Upper lobe of left lung (tissue), 6 donors: ENCODE measurements around the gene CRYBB3. TPM values are rescaled to one million over a fixed set of nuclear protein-coding genes. Genes with fewer than 3 reads are reported as not detected.
A peak's percentile ranks its signal among the peaks of the same experiment; 100 is the strongest.

Experiments used
- ATAC-seq, 2 donors: fragments of 200-7000 bp; cut with Tn5 transposase; one replicate each; pipeline ENCODE4 v1.9.1; 2022; ENCODE audit warnings: mild to moderate bottlenecking in 2 of 2, moderate library complexity in 2 of 2; ENCODE audit not compliant: low FRiP score in 2 of 2
- DNase-seq, 2 donors: peaks; one replicate each; pipeline ENCODE4 v3.0.0-alpha.2; 2019 to 2020
- H3K27ac ChIP-seq, 4 donors: fragments of 200-600 bp; sonication (generic); one replicate each; pipeline ENCODE4 v1.5.1; 2016 to 2019
- H3K27me3 ChIP-seq, 4 donors: fragments of 200-600 bp; sonication (generic); one replicate each; pipeline ENCODE4 v1.5.1; 2017 to 2019
- H3K36me3 ChIP-seq, 4 donors: fragments of 200-600 bp; sonication (generic); one replicate each; pipeline ENCODE4 v1.5.1; 2016 to 2019
- H3K4me1 ChIP-seq, 4 donors: fragments of 200-600 bp; sonication (generic); one replicate each; pipeline ENCODE4 v1.5.1; 2018 to 2019
- H3K4me3 ChIP-seq, 4 donors: fragments of 200-600 bp; sonication (generic); one replicate each; pipeline ENCODE4 v1.5.1; 2017 to 2019; ENCODE audit warnings: mild to moderate bottlenecking in 2 of 4, moderate library complexity in 1 of 4
- H3K9me3 ChIP-seq, 4 donors: fragments of 200-600 bp; sonication (generic); one replicate each; pipeline ENCODE4 v1.5.1; 2018 to 2019
- EP300 ChIP-seq, 4 donors: sonication (generic); formaldehyde crosslinking; IDR thresholded peaks; one replicate each; pipeline ENCODE4 v1.5.1; 2017; ENCODE audit warnings: antibody characterized with exemption in 4 of 4, control low read depth in 2 of 4
- POLR2A ChIP-seq, 4 donors: fragments of 450-650 bp; IDR thresholded peaks; one replicate each; pipeline ENCODE4 v1.5.1; 2016 to 2017; ENCODE audit warnings: antibody characterized with exemption in 4 of 4, mild to moderate bottlenecking in 2 of 4
- POLR2AphosphoS5 ChIP-seq, 2 donors: sonication (generic); formaldehyde crosslinking; IDR thresholded peaks; one replicate each; pipeline ENCODE4 v1.5.1; 2017; ENCODE audit warnings: antibody characterized with exemption in 2 of 2
- whole genome bisulfite sequencing, 2 donors: methylation state at CpG; one replicate each; pipeline ENCODE4 v1.1.5; 2017 to 2018; 5-methylcytosine and 5-hydroxymethylcytosine counted together
- total RNA-seq, 6 donors: library from RNA; depleted of rRNA in 4 of 6; stranded (reverse); fragments of >200 nt in 4 of 6; gene quantifications; one replicate each; pipeline versions ENCODE4 v1.1.0 to v1.2.1, GENCODE V29; 2016 to 2021
- TF ChIP-seq, protein P1 (sequence below), 6 experiments: fragments of 450-650 bp in 4 of 6; fragments of 200-600 bp in 2 of 6; sonication (generic) in 2 of 6; IDR thresholded peaks; one replicate each; pipeline ENCODE4 v1.5.1; 2016 to 2019; ENCODE audit warnings: antibody characterized with exemption in 6 of 6
- donor health status: DM: no; HTN: no; CAD: no; lungs with moderate emphysema.
- donor health status: DM: no; HTN: yes; CAD: no; lungs with severe emphysema.

The CRYBB3 gene
- total RNA-seq, 6 donors from 2014 or later: 0.26 to 0.61 TPM; not detected in 4

DNA sequence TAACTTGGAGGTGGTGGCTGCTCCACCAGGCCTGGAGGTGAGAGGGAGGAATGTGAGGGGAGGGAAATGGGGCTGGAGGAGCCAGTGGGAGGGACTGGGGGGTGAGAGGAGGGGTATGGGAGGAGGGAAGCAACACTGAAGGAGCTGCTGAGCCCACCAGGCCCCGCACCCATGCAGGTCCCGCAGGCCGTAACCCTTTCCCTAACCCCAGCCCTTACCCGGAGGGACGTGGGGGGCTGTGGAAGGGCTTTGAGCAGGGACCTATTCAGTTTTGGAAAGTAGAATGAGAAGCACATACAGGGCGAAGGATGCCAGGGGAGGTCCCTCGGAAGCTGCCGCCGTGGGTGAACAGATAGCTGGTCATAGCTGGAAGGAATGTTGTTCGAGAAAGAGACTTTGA lies 33.9 kb upstream of the CRYBB3 start:
- TF ChIP-seq EP300 (IDR thresholded peaks at IDR 0.05): no peak
- TF ChIP-seq, protein P1, sequence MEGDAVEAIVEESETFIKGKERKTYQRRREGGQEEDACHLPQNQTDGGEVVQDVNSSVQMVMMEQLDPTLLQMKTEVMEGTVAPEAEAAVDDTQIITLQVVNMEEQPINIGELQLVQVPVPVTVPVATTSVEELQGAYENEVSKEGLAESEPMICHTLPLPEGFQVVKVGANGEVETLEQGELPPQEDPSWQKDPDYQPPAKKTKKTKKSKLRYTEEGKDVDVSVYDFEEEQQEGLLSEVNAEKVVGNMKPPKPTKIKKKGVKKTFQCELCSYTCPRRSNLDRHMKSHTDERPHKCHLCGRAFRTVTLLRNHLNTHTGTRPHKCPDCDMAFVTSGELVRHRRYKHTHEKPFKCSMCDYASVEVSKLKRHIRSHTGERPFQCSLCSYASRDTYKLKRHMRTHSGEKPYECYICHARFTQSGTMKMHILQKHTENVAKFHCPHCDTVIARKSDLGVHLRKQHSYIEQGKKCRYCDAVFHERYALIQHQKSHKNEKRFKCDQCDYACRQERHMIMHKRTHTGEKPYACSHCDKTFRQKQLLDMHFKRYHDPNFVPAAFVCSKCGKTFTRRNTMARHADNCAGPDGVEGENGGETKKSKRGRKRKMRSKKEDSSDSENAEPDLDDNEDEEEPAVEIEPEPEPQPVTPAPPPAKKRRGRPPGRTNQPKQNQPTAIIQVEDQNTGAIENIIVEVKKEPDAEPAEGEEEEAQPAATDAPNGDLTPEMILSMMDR (IDR thresholded peaks at IDR 0.05): no peak
- TF ChIP-seq POLR2AphosphoS5 (IDR thresholded peaks at IDR 0.05): no peak
- no peak for TF ChIP-seq POLR2A (IDR thresholded peaks at IDR 0.05)
- 95 to 98% methylated on average over 9 to 10 of the region's 10 CpGs for WGBS, 2 donors
- H3K27me3 ChIP-seq: no peaks in the 10 kb centered on the region
- H3K4me3 ChIP-seq: no peak overlapping the region
- no peak for ATAC-seq
- H3K36me3 ChIP-seq: peaks cover 0 to 3% (median 0%) of the 10 kb centered on the region in 4 donors
- H3K4me1 ChIP-seq: peaks cover 0 to 22% (median 8%) of the 10 kb centered on the region in 4 donors
- no peaks in the 10 kb centered on the region for H3K9me3 ChIP-seq
- no peak for DNase-seq
- H3K27ac ChIP-seq: peak overlapping the region in 1 of 4 donors; percentile 35

GRCh38 chr22:25166266-25167040 lies 33.2 kb upstream of the CRYBB3 start:
- H3K9me3 ChIP-seq: no peaks in the 10 kb centered on the region
- peaks cover 0 to 5% (median 0%) of the 10 kb centered on the region in 4 donors for H3K36me3 ChIP-seq
- TF ChIP-seq EP300 (IDR thresholded peaks at IDR 0.05): no peak
- TF ChIP-seq POLR2A (IDR thresholded peaks at IDR 0.05): no peak
- no peak for TF ChIP-seq POLR2AphosphoS5 (IDR thresholded peaks at IDR 0.05)
- TF ChIP-seq, protein P1 (IDR thresholded peaks at IDR 0.05): no peak
- DNase-seq: no peak
- peaks cover 0 to 22% (median 8%) of the 10 kb centered on the region in 4 donors for H3K4me1 ChIP-seq
- no peaks in the 10 kb centered on the region for H3K27me3 ChIP-seq
- 87 to 89% methylated on average over 6 to 9 of the region's 9 CpGs for WGBS, 2 donors
- ATAC-seq: no peak
- H3K4me3 ChIP-seq: no peak overlapping the region
- no peak overlapping the region for H3K27ac ChIP-seq

GRCh38 chr22:25167082-25167481 lies 32.6 kb upstream of the CRYBB3 start:
- no peak for TF ChIP-seq POLR2AphosphoS5 (IDR thresholded peaks at IDR 0.05)
- no peak for TF ChIP-seq EP300 (IDR thresholded peaks at IDR 0.05)
- TF ChIP-seq POLR2A (IDR thresholded peaks at IDR 0.05): no peak
- TF ChIP-seq, protein P1 (IDR thresholded peaks at IDR 0.05): no peak
- 87 to 90% methylated on average over 7 of the region's 7 CpGs for WGBS, 2 donors
- Histone ChIP-seq H3K9me3 (no peaks in the 10 kb centered on the region), H3K27ac (no peak overlapping the region), H3K4me3 (no peak overlapping the region), H3K27me3 (no peaks in the 10 kb centered on the region), H3K4me1 (peaks cover 0 to 22% (median 8%) of the 10 kb centered on the region in 4 donors), H3K36me3 (peaks cover 0 to 5% (median 0%) of the 10 kb centered on the region in 4 donors)
- DNase-seq (no peak), ATAC-seq (no peak)

- no peak overlapping the region for H3K4me3 ChIP-seq
- no peak overlapping the region for H3K27ac ChIP-seq
- DNase-seq (no peak), ATAC-seq (no peak)
- H3K27me3 ChIP-seq: no peaks in the 10 kb centered on the region
- 86 to 87% methylated on average over 14 of the region's 14 CpGs for WGBS, 2 donors
- H3K36me3 ChIP-seq: peaks cover 0 to 6% (median 2%) of the 10 kb centered on the region in 4 donors
- H3K9me3 ChIP-seq: no peaks in the 10 kb centered on the region
- TF ChIP-seq EP300 (IDR thresholded peaks at IDR 0.05): no peak
- no peak for TF ChIP-seq POLR2A (IDR thresholded peaks at IDR 0.05)
- TF ChIP-seq, protein P1 (IDR thresholded peaks at IDR 0.05): no peak
- TF ChIP-seq POLR2AphosphoS5 (IDR thresholded peaks at IDR 0.05): no peak
- peaks cover 0 to 22% (median 8%) of the 10 kb centered on the region in 4 donors for H3K4me1 ChIP-seq
These were observed 31.6 kb upstream of the CRYBB3 start for GRCh38 chr22:25167834-25168601.
